Peyer's patch (tissue), 4 donors: ENCODE measurements around the gene SHLD1. TPM values are rescaled to one million over a fixed set of nuclear protein-coding genes. Genes with fewer than 3 reads are reported as not detected.

Source experiments
- DNase-seq, 3 donors: peaks; one replicate each; pipeline ENCODE4 v3.0.0-alpha.2; 2017 to 2019
- H3K27ac ChIP-seq, 4 donors: fragments of 200-600 bp; sonication (generic); one replicate each; pipeline ENCODE4 v1.5.1; 2016 to 2019
- H3K27me3 ChIP-seq, 2 donors: fragments of 200-600 bp; sonication (generic); one replicate each; pipeline ENCODE4 v1.5.1; 2019
- H3K36me3 ChIP-seq, 3 donors: fragments of 200-600 bp; sonication (generic); one replicate each; pipeline ENCODE4 v1.5.1; 2016 to 2019
- H3K4me1 ChIP-seq, 4 donors: fragments of 200-600 bp; sonication (generic); one replicate each; pipeline ENCODE4 v1.5.1; 2016 to 2019
- H3K4me3 ChIP-seq, 4 donors: fragments of 200-600 bp; sonication (generic); 1 replicate in 3 of 4; 2 replicates in 1 of 4; pipeline ENCODE4 v1.5.1; 2016 to 2019; ENCODE audit warnings: mild to moderate bottlenecking in 1 of 4
- H3K9me3 ChIP-seq, 4 donors: fragments of 200-600 bp; sonication (generic); one replicate each; pipeline ENCODE4 v1.5.1; 2016 to 2019; ENCODE audit warnings: mild to moderate bottlenecking in 1 of 4
- CTCF ChIP-seq, 6 experiments: fragments of 450-650 bp in 4 of 6; fragments of 200-600 bp in 2 of 6; sonication (generic) in 1 of 6; IDR thresholded peaks; one replicate each; pipeline ENCODE4 v1.5.1; 2017 to 2019; ENCODE audit warnings: antibody characterized with exemption in 6 of 6, mild to moderate bottlenecking in 3 of 6, moderate library complexity in 1 of 6
- POLR2A ChIP-seq, 2 donors: fragments of 450-650 bp; IDR thresholded peaks; one replicate each; pipeline ENCODE4 v1.5.1; 2017; ENCODE audit warnings: antibody characterized with exemption in 2 of 2, mild to moderate bottlenecking in 2 of 2, moderate library complexity in 2 of 2
- total RNA-seq, 4 donors: library from RNA; depleted of rRNA; stranded (reverse); fragments of >200 nt; gene quantifications; one replicate each; pipeline ENCODE4 v1.1.0, GENCODE V29; 2016

The SHLD1 gene
- total RNA-seq, 4 donors from 2014 or later, result 8.4 to 15.5 (median 12.3) TPM

- no peaks in the 10 kb centered on the region for H3K9me3 ChIP-seq
- no peak for DNase-seq
- H3K4me3 ChIP-seq, result no peak overlapping the region
- no peaks in the 10 kb centered on the region for H3K36me3 ChIP-seq
- H3K27me3 ChIP-seq, result no peaks in the 10 kb centered on the region
- no peaks in the 10 kb centered on the region for H3K4me1 ChIP-seq
- no peak overlapping the region for H3K27ac ChIP-seq
- TF ChIP-seq CTCF (IDR thresholded peaks at IDR 0.05) (no peak), POLR2A (IDR thresholded peaks at IDR 0.05) (no peak)
Observed at GRCh38 chr20:5893621-5894020, 143.4 kb downstream of the SHLD1 start.

GRCh38 chr20:5895626-5896025 is 145.4 kb downstream of the SHLD1 start:
- Histone ChIP-seq H3K9me3 (no peaks in the 10 kb centered on the region), H3K4me1 (no peaks in the 10 kb centered on the region), H3K36me3 (no peaks in the 10 kb centered on the region), H3K4me3 (no peak overlapping the region), H3K27me3 (no peaks in the 10 kb centered on the region), H3K27ac (no peak overlapping the region)
- DNase-seq, result no peak
- TF ChIP-seq POLR2A (IDR thresholded peaks at IDR 0.05) (no peak), CTCF (IDR thresholded peaks at IDR 0.05) (no peak)

GRCh38 chr20:5899444-5899843 is 149.2 kb downstream of the SHLD1 start:
- TF ChIP-seq CTCF (IDR thresholded peaks at IDR 0.05) (no peak), POLR2A (IDR thresholded peaks at IDR 0.05) (no peak)
- Histone ChIP-seq H3K4me1 (no peaks in the 10 kb centered on the region), H3K9me3 (no peaks in the 10 kb centered on the region), H3K4me3 (no peak overlapping the region), H3K27ac (no peak overlapping the region), H3K36me3 (no peaks in the 10 kb centered on the region), H3K27me3 (no peaks in the 10 kb centered on the region)
- no peak for DNase-seq

GRCh38 chr20:5900908-5901307 is 150.7 kb downstream of the SHLD1 start:
- no peak for DNase-seq
- H3K9me3 ChIP-seq, result no peaks in the 10 kb centered on the region
- H3K27ac ChIP-seq, result no peak overlapping the region
- H3K4me1 ChIP-seq, result no peaks in the 10 kb centered on the region
- H3K27me3 ChIP-seq, result no peaks in the 10 kb centered on the region
- TF ChIP-seq CTCF (IDR thresholded peaks at IDR 0.05) (no peak), POLR2A (IDR thresholded peaks at IDR 0.05) (no peak)
- H3K36me3 ChIP-seq, result no peaks in the 10 kb centered on the region
- H3K4me3 ChIP-seq, result no peak overlapping the region

- TF ChIP-seq POLR2A (IDR thresholded peaks at IDR 0.05) (no peak), CTCF (IDR thresholded peaks at IDR 0.05) (no peak)
- no peaks in the 10 kb centered on the region for H3K27me3 ChIP-seq
- H3K4me1 ChIP-seq, result peaks cover 0 to 8% (median 4%) of the 10 kb centered on the region in 4 donors
- DNase-seq, result no peak
- no peaks in the 10 kb centered on the region for H3K36me3 ChIP-seq
- no peak overlapping the region for H3K27ac ChIP-seq
- H3K9me3 ChIP-seq, result no peaks in the 10 kb centered on the region
- no peak overlapping the region for H3K4me3 ChIP-seq
Observed at GRCh38 chr20:5908981-5909380, 158.8 kb downstream of the SHLD1 start.

GRCh38 chr20:5910186-5910585 is 160.0 kb downstream of the SHLD1 start:
- DNase-seq, result no peak

More at GRCh38 chr20:5910186-5910585, 160.0 kb downstream of the SHLD1 start:
- Histone ChIP-seq H3K4me3 (no peak overlapping the region), H3K36me3 (no peaks in the 10 kb centered on the region), H3K27me3 (no peaks in the 10 kb centered on the region), H3K9me3 (no peaks in the 10 kb centered on the region), H3K4me1 (peaks cover 0 to 8% (median 4%) of the 10 kb centered on the region in 4 donors), H3K27ac (no peak overlapping the region)
- TF ChIP-seq POLR2A (IDR thresholded peaks at IDR 0.05) (no peak), CTCF (IDR thresholded peaks at IDR 0.05) (no peak)
